MM.1S (cell line): ENCODE data around the gene ITPA.

Source experiments
- DNase-seq: peaks from one replicate; pipeline ENCODE4 v3.0.0-alpha.2; 2015
- H2AFZ ChIP-seq: fragments of 300-600 bp; sonication (generic); 2 replicates; pipeline ENCODE4 v1.6.0; 2016; ENCODE audit warnings: antibody characterized with exemption, low read length
- H3F3A ChIP-seq: fragments of 300-600 bp; sonication (generic); 2 replicates; pipeline ENCODE4 v1.6.1; 2016; ENCODE audit warnings: mild to moderate bottlenecking, antibody characterized with exemption, low read length, moderate library complexity, mixed read lengths; ENCODE audit not compliant: insufficient read depth
- H3K27ac ChIP-seq: fragments of 300-600 bp; sonication (generic); 2 replicates; pipeline ENCODE4 v1.5.1; 2016; ENCODE audit warnings: mild to moderate bottlenecking, low read length
- H3K27me3 ChIP-seq: fragments of 300-600 bp; sonication (generic); replicated peaks from 2 replicates; pipeline ENCODE4 v1.6.0; 2016; ENCODE audit warnings: low read length; ENCODE audit not compliant: insufficient read depth
- H3K36me3 ChIP-seq: fragments of 300-600 bp; sonication (generic); replicated peaks from 2 replicates; pipeline ENCODE4 v1.6.1; 2016; ENCODE audit warnings: mild to moderate bottlenecking, low read length, mixed read lengths; ENCODE audit not compliant: insufficient read depth
- H3K4me1 ChIP-seq: fragments of 300-600 bp; sonication (generic); 2 replicates; pipeline ENCODE4 v1.6.1; 2016; ENCODE audit warnings: low read length, mixed read lengths
- H3K4me2 ChIP-seq: fragments of 300-600 bp; sonication (generic); 2 replicates; pipeline ENCODE4 v1.6.0; 2016; ENCODE audit warnings: low read depth, low read length
- H3K4me3 ChIP-seq: fragments of 300-600 bp; sonication (generic); 2 replicates; pipeline ENCODE4 v1.5.1; 2016; ENCODE audit warnings: low read length, mixed read lengths
- H3K79me2 ChIP-seq: fragments of 300-600 bp; sonication (generic); 2 replicates; pipeline ENCODE4 v1.6.1; 2016; ENCODE audit warnings: mixed run types, low read length, mixed read lengths
- H3K9ac ChIP-seq: fragments of 300-600 bp; sonication (generic); 2 replicates; pipeline ENCODE4 v1.6.1; 2016; ENCODE audit warnings: low read length, mixed read lengths
- H3K9me2 ChIP-seq: fragments of 300-600 bp; sonication (generic); replicated peaks from 2 replicates; pipeline ENCODE4 v1.6.1; 2016; ENCODE audit warnings: mild to moderate bottlenecking, low read length, mixed read lengths; ENCODE audit not compliant: insufficient read depth
- H3K9me3 ChIP-seq: fragments of 300-600 bp; sonication (generic); replicated peaks from 2 replicates; pipeline ENCODE4 v1.6.1; 2016; ENCODE audit warnings: mild to moderate bottlenecking, low read length, mixed read lengths; ENCODE audit not compliant: insufficient read depth
- H4K20me1 ChIP-seq: fragments of 300-600 bp; sonication (generic); 2 replicates; pipeline ENCODE4 v1.6.1; 2016; ENCODE audit warnings: mild to moderate bottlenecking, low read length, moderate library complexity, mixed read lengths; ENCODE audit not compliant: insufficient read depth
- EZH2 ChIP-seq: fragments of 300-600 bp; sonication (generic); optimal IDR thresholded peaks from 2 replicates; pipeline ENCODE3; 2017; ENCODE audit warnings: low read depth, mild to moderate bottlenecking, antibody characterized with exemption, low read length, mixed read lengths
- EZH2phosphoT487 ChIP-seq: fragments of 300-600 bp; sonication (generic); IDR thresholded peaks from 2 replicates; pipeline ENCODE4 v1.6.1; 2018; ENCODE audit warnings: antibody characterized with exemption, low read length
- TF ChIP-seq, protein P1 (sequence below): fragments of 300-600 bp; sonication (generic); IDR thresholded peaks from 2 replicates; pipeline ENCODE4 v1.5.1; 2016; ENCODE audit warnings: antibody characterized with exemption, low read length, mixed read lengths

The ITPA gene

DNA sequence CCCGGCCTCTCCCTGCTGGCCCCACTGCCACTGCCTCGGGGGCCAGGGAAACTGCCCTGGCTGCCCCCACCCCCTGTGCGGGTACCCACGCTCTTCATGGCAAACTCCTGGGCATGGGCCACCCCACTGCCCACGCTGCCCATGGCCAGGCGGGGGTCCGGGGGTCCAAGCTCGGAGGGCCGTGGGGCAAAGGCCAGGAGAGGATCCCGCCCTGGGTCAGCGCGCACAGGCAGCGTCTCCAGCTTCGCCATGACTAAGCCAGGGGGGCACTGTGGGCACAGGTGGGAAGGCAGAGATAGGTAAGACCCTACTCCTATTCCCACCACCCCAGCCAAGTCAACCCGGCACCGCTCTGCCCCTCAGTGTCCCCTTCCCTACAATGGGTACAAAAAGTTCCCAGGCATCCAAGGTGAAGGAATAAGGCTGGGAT, 42.4 kb upstream of the ITPA start:
- no peaks in the 10 kb centered on the region for H3K9me2 ChIP-seq
- H3K79me2 ChIP-seq: no peaks in the 10 kb centered on the region
- H4K20me1 ChIP-seq: no peaks in the 10 kb centered on the region
- no peak for DNase-seq
- H3K27me3 ChIP-seq: peaks cover 42% of the 10 kb centered on the region
- H3K4me1 ChIP-seq: no peaks in the 10 kb centered on the region
- H3K4me3 ChIP-seq: no peak overlapping the region
- TF ChIP-seq EZH2 (no peak), EZH2phosphoT487 (no peak)
- TF ChIP-seq, protein P1, sequence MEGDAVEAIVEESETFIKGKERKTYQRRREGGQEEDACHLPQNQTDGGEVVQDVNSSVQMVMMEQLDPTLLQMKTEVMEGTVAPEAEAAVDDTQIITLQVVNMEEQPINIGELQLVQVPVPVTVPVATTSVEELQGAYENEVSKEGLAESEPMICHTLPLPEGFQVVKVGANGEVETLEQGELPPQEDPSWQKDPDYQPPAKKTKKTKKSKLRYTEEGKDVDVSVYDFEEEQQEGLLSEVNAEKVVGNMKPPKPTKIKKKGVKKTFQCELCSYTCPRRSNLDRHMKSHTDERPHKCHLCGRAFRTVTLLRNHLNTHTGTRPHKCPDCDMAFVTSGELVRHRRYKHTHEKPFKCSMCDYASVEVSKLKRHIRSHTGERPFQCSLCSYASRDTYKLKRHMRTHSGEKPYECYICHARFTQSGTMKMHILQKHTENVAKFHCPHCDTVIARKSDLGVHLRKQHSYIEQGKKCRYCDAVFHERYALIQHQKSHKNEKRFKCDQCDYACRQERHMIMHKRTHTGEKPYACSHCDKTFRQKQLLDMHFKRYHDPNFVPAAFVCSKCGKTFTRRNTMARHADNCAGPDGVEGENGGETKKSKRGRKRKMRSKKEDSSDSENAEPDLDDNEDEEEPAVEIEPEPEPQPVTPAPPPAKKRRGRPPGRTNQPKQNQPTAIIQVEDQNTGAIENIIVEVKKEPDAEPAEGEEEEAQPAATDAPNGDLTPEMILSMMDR: no peak
- H3F3A ChIP-seq: no peaks in the 10 kb centered on the region
- no peaks in the 10 kb centered on the region for H3K9me3 ChIP-seq
- H2AFZ ChIP-seq: no peak overlapping the region
- H3K4me2 ChIP-seq: no peak overlapping the region
- no peak overlapping the region for H3K9ac ChIP-seq
- no peaks in the 10 kb centered on the region for H3K36me3 ChIP-seq
- H3K27ac ChIP-seq: no peak overlapping the region

GRCh38 chr20:3167738-3168078, 41.6 kb upstream of the ITPA start:
- H3K36me3 ChIP-seq: no peaks in the 10 kb centered on the region
- no peaks in the 10 kb centered on the region for H3K4me1 ChIP-seq
- no peak overlapping the region for H2AFZ ChIP-seq
- no peaks in the 10 kb centered on the region for H3K79me2 ChIP-seq
- H3K4me3 ChIP-seq: no peak overlapping the region
- H3F3A ChIP-seq: no peaks in the 10 kb centered on the region
- TF ChIP-seq, protein P1: no peak
- TF ChIP-seq EZH2: no peak
- no peak overlapping the region for H3K27ac ChIP-seq
- DNase-seq: no peak
- peaks cover 50% of the 10 kb centered on the region for H3K27me3 ChIP-seq
- H3K9me2 ChIP-seq: no peaks in the 10 kb centered on the region
- no peak overlapping the region for H3K4me2 ChIP-seq
- no peaks in the 10 kb centered on the region for H3K9me3 ChIP-seq
- no peak overlapping the region for H3K9ac ChIP-seq
- H4K20me1 ChIP-seq: no peaks in the 10 kb centered on the region

DNA sequence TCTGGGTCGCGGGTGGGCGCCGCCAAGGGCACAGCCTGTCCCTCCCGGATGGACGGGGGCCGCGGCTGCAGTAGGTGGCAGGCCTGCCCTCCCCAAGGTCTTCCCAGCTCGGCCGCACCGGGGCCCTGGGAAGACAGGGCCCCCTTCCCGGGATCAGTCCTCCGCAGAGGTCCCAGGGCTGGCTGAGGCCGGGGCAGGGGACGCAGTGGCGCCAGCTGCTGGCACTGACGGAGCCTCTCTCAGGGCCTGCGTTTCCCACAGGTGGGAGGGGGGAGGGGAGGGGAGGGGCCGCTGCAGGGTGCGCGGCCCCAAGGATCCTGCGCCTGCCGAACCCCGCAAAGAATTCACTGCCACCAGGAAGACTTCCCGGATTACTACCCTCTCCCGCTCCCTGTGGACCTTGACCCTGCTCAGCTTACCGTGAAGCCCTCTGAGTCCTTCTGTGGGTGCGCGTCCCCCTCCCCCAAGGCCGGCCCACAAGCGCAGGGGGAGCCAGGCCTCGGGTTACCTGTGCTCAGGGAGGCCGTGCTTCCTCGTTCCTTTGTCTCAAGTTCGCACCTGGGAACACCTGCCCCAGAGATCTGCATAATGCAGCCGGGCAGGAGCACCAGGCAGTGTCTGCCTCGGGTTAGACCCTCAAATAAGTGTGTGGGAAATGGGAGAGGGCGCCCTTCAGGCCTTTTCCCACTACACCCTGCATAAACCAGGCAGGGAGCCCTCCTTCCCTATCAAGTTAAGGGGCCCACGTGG, 41.0 kb upstream of the ITPA start:
- Histone ChIP-seq H2AFZ (no peak overlapping the region), H3F3A (no peaks in the 10 kb centered on the region), H4K20me1 (no peaks in the 10 kb centered on the region), H3K4me3 (no peak overlapping the region), H3K9me3 (no peaks in the 10 kb centered on the region), H3K36me3 (no peaks in the 10 kb centered on the region), H3K27me3 (peaks cover 50% of the 10 kb centered on the region), H3K4me1 (no peaks in the 10 kb centered on the region), H3K27ac (no peak overlapping the region), H3K9ac (no peak overlapping the region), H3K4me2 (no peak overlapping the region), H3K9me2 (no peaks in the 10 kb centered on the region), H3K79me2 (no peaks in the 10 kb centered on the region)
- no peak for DNase-seq
- no peak for TF ChIP-seq EZH2
- TF ChIP-seq, protein P1: no peak
- no peak for TF ChIP-seq EZH2phosphoT487
